GM12864 (cell line): ENCODE measurements around the gene PAX5.

ENCODE experiments used
- DNase-seq: peaks from one replicate; pipeline ENCODE4 v3.0.0-alpha.2; 2011; ENCODE audit warnings: low read depth
- H3K4me3 ChIP-seq: 2 replicates; pipeline ENCODE4 v1.5.1; 2011; ENCODE audit warnings: mild to moderate bottlenecking, low read depth, low read length, control low read depth
- TF ChIP-seq, protein P1 (sequence below): IDR thresholded peaks from 2 replicates; pipeline ENCODE4 v1.5.1; 2011; ENCODE audit warnings: low read depth, mild to moderate bottlenecking, moderate library complexity, low read length, control low read depth, inconsistent platforms; ENCODE audit errors: missing control alignments

PAX5 gene

GRCh38 chr9:36892279-36892678 is 141.8 kb downstream of the PAX5 start:
- no peak for DNase-seq
- no peak overlapping the region for H3K4me3 ChIP-seq
- TF ChIP-seq, protein P1, sequence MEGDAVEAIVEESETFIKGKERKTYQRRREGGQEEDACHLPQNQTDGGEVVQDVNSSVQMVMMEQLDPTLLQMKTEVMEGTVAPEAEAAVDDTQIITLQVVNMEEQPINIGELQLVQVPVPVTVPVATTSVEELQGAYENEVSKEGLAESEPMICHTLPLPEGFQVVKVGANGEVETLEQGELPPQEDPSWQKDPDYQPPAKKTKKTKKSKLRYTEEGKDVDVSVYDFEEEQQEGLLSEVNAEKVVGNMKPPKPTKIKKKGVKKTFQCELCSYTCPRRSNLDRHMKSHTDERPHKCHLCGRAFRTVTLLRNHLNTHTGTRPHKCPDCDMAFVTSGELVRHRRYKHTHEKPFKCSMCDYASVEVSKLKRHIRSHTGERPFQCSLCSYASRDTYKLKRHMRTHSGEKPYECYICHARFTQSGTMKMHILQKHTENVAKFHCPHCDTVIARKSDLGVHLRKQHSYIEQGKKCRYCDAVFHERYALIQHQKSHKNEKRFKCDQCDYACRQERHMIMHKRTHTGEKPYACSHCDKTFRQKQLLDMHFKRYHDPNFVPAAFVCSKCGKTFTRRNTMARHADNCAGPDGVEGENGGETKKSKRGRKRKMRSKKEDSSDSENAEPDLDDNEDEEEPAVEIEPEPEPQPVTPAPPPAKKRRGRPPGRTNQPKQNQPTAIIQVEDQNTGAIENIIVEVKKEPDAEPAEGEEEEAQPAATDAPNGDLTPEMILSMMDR = no peak

DNA sequence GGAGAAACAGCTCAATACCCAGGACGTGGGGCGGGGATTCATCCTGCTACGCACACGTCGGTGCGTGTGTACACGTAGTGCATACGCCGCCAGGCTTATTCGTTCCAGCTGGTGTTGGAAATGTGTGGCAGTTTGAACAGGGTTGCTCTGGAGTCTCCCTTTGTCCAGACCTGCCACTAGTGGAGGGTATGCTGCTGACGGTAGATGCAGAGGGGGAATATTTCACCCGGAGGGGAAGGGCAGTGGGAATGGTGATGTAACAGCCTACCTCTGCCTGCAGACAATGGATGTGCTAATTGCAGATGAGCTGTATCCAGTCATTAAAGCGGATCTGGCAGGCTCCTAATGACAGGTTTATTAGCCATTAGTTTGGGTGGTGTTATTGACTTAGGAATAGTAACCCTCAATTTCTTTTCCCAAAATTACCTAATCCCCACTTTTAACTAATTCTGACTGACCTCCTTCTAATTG is 142.7 kb downstream of the PAX5 start:
- TF ChIP-seq, protein P1 = no peak
- DNase-seq = no peak
- no peak overlapping the region for H3K4me3 ChIP-seq

GRCh38 chr9:36889844-36890243 is 144.2 kb downstream of the PAX5 start:
- no peak overlapping the region for H3K4me3 ChIP-seq
- TF ChIP-seq, protein P1 = no peak
- DNase-seq = no peak

- H3K4me3 ChIP-seq = no peak overlapping the region
- DNase-seq = no peak
- TF ChIP-seq, protein P1 = no peak
Observed at GRCh38 chr9:36888551-36888950, 145.5 kb downstream of the PAX5 start.

- DNase-seq = no peak
- H3K4me3 ChIP-seq = no peak overlapping the region
- TF ChIP-seq, protein P1 = no peak
Observed at GRCh38 chr9:36884721-36885120, 149.3 kb downstream of the PAX5 start.

DNA sequence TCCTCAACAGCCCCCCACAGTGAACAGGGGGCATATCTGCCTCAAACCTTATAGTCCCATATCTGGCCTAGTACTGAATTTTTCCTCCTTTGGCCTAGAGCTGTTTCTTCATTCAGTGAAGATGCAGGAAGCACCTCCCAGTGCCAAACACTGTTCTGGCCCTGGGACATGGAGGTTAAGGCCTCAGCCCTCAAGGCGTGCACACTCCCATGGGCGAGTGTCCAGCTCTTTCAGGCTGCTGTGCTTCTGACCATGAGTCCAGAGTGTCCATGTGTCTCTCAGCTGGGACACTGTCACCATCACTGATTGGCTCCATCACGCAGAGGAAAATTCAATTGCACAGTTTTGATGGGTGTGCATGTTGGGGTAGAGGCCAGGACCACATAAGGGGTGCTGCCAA is 151.5 kb downstream of the PAX5 start:
- H3K4me3 ChIP-seq = no peak overlapping the region
- DNase-seq = no peak
- TF ChIP-seq, protein P1 = no peak

GRCh38 chr9:36881743-36882441 is 152.2 kb downstream of the PAX5 start:
- TF ChIP-seq, protein P1 = no peak
- DNase-seq = no peak
- H3K4me3 ChIP-seq = no peak overlapping the region
